Measurements from ENCODE around the gene THOC6. TPM values are rescaled to one million over a fixed set of nuclear protein-coding genes. Genes with fewer than 3 reads are reported as not detected.

THOC6 gene
- total and polyA plus RNA-seq, 9 donors = 3.5 to 21.0 (median 15.2) TPM

GRCh38 chr16:3010510-3010909 is 13.3 kb upstream of the THOC6 start:
- TF ChIP-seq, protein P1, sequence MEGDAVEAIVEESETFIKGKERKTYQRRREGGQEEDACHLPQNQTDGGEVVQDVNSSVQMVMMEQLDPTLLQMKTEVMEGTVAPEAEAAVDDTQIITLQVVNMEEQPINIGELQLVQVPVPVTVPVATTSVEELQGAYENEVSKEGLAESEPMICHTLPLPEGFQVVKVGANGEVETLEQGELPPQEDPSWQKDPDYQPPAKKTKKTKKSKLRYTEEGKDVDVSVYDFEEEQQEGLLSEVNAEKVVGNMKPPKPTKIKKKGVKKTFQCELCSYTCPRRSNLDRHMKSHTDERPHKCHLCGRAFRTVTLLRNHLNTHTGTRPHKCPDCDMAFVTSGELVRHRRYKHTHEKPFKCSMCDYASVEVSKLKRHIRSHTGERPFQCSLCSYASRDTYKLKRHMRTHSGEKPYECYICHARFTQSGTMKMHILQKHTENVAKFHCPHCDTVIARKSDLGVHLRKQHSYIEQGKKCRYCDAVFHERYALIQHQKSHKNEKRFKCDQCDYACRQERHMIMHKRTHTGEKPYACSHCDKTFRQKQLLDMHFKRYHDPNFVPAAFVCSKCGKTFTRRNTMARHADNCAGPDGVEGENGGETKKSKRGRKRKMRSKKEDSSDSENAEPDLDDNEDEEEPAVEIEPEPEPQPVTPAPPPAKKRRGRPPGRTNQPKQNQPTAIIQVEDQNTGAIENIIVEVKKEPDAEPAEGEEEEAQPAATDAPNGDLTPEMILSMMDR (IDR thresholded peaks at IDR 0.05) = no peak
- TF ChIP-seq EP300 (IDR thresholded peaks at IDR 0.05) (no peak), POLR2A (IDR thresholded peaks at IDR 0.05) (no peak)
- Histone ChIP-seq H3K9me3 (no peaks in the 10 kb centered on the region), H3K36me3 (no peaks in the 10 kb centered on the region), H3K4me3 (no peak overlapping the region), H3K27me3 (peaks cover 8% of the 10 kb centered on the region), H3K4me1 (ENCODE audit: insufficient read depth) (no peaks in the 10 kb centered on the region), H3K27ac (no peak overlapping the region)
- 80 to 83% (median 81%) methylated on average over 8 of the region's 8 CpGs for WGBS, 3 donors
- DNase-seq = no peak
- intact Hi-C loops (cut with DNase I) = no loop called here

GRCh38 chr16:3012246-3012645 is 11.6 kb upstream of the THOC6 start:
- Histone ChIP-seq H3K4me3 (no peak overlapping the region), H3K4me1 (ENCODE audit: insufficient read depth) (no peaks in the 10 kb centered on the region), H3K9me3 (no peaks in the 10 kb centered on the region), H3K36me3 (no peaks in the 10 kb centered on the region), H3K27me3 (peaks cover 3% of the 10 kb centered on the region), H3K27ac (no peak overlapping the region)
- intact Hi-C loops (cut with DNase I) = no loop called here
- 5 to 9% (median 8%) methylated on average over 19 of the region's 19 CpGs for WGBS, 3 donors
- DNase-seq = no peak
- TF ChIP-seq EP300 (IDR thresholded peaks at IDR 0.05) = no peak
- TF ChIP-seq, protein P1 (IDR thresholded peaks at IDR 0.05) = no peak
- no peak for TF ChIP-seq POLR2A (IDR thresholded peaks at IDR 0.05)

DNA sequence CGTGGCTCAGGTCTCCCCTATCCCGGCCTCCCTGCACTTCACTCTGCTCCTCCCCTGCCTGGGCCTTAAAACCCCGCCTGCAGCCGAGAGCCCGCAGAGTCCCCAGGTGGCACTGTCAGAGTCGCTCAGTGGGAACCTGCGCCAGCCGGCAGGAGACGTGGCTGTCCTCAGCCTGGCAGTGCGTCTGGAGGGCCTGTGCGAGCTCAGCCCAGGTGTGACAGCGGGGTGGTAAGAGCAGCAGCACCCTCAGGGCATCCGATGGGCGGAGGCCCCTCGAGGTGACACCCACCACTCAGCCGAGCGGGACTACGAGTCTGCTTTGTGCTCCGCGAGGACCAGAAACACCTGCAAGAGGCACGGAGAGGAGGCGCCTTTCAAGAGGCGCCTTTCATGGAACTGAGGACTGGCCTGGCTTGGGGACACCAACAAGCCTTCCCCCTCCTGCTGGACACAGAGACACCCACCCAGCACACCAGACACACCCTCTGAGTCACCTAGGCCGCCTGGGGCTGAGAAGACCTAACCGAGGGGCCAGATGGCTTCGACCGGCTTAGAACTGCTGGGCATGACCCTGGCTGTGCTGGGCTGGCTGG is 10.9 kb upstream of the THOC6 start, which contains the start of gene CLDN9:
TSS of gene CLDN9 (plus strand) at position 96 of the 593 bp plus-strand sequence. CDS start at position 536, 440 bp downstream.
- no peaks in the 10 kb centered on the region for H3K4me1 ChIP-seq (ENCODE audit: insufficient read depth)
- DNase-seq = no peak
- no peak within 1 kb of the TSS for H3K27ac ChIP-seq
- no peaks in the 10 kb centered on the region for H3K9me3 ChIP-seq
- H3K27me3 ChIP-seq = no peaks in the 10 kb centered on the region
- WGBS, 3 donors = 39 to 45% (median 42%) methylated on average over 10 to 27 of the region's 27 CpGs
- H3K36me3 ChIP-seq = no peaks in the 10 kb centered on the region
- TF ChIP-seq EP300 (IDR thresholded peaks at IDR 0.05) (no peak), POLR2A (IDR thresholded peaks at IDR 0.05) (no peak)
- TF ChIP-seq, protein P1 (IDR thresholded peaks at IDR 0.05) = no peak
- no peak within 1 kb of the TSS for H3K4me3 ChIP-seq
- intact Hi-C loops (cut with DNase I) = no loop called here

DNA sequence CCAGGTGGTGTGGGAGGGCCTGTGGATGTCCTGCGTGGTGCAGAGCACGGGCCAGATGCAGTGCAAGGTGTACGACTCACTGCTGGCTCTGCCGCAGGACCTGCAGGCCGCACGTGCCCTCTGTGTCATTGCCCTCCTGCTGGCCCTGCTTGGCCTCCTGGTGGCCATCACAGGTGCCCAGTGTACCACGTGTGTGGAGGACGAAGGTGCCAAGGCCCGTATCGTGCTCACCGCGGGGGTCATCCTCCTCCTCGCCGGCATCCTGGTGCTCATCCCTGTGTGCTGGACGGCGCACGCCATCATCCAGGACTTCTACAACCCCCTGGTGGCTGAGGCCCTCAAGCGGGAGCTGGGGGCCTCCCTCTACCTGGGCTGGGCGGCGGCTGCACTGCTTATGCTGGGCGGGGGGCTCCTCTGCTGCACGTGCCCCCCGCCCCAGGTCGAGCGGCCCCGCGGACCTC is 10.3 kb upstream of the THOC6 start:
- intact Hi-C loops (cut with DNase I) = no loop called here
- Histone ChIP-seq H3K36me3 (no peaks in the 10 kb centered on the region), H3K27me3 (no peaks in the 10 kb centered on the region), H3K9me3 (no peaks in the 10 kb centered on the region), H3K4me1 (ENCODE audit: insufficient read depth) (no peaks in the 10 kb centered on the region), H3K27ac (no peak overlapping the region), H3K4me3 (no peak overlapping the region)
- DNase-seq = no peak
- no peak for TF ChIP-seq EP300 (IDR thresholded peaks at IDR 0.05)
- 42 to 43% (median 42%) methylated on average over 19 to 27 of the region's 27 CpGs for WGBS, 3 donors

- H3K4me1 ChIP-seq (ENCODE audit: insufficient read depth) = no peaks in the 10 kb centered on the region
- H3K27ac ChIP-seq = no peak overlapping the region
- no peak overlapping the region for H3K4me3 ChIP-seq
- H3K27me3 ChIP-seq = no peaks in the 10 kb centered on the region
- no peak for TF ChIP-seq EP300 (IDR thresholded peaks at IDR 0.05)
- TF ChIP-seq, protein P1 (IDR thresholded peaks at IDR 0.05) = no peak
- TF ChIP-seq POLR2A (IDR thresholded peaks at IDR 0.05) = no peak
- intact Hi-C loops (cut with DNase I) = no loop called here
- H3K36me3 ChIP-seq = no peaks in the 10 kb centered on the region
- WGBS, 3 donors = 44 to 55% (median 48%) methylated on average over 9 to 12 of the region's 12 CpGs
- DNase-seq = no peak
- H3K9me3 ChIP-seq = no peaks in the 10 kb centered on the region
Measured at GRCh38 chr16:3013998-3014690, 9.7 kb upstream of the THOC6 start.

All from ovary (tissue), 9 donors.